C4-2B (cell line): Measurements from ENCODE around the gene RPTOR.
"Not testable (repeated sequence)": the region's sequence is repeated elsewhere in the genome, so short reads cannot be mapped to it uniquely, and the experiment has no call there.

Source experiments
- CTCF ChIP-seq: fragments of 450-650 bp; conservative IDR thresholded peaks from 2 replicates; pipeline ENCODE4 v1.5.1; 2017; ENCODE audit warnings: mild to moderate bottlenecking
- ZFX ChIP-seq: fragments of 450-650 bp; IDR thresholded peaks from 2 replicates; pipeline ENCODE4 v1.6.1; 2017

GRCh38 chr17:80699205-80699604 lies 154.6 kb downstream of the RPTOR start:
- not testable (repeated sequence) for TF ChIP-seq CTCF, ZFX
